Thyroid gland (tissue), 4 donors: ENCODE results near the gene MERTK. TPM values are rescaled to one million over a fixed set of nuclear protein-coding genes. Genes with fewer than 3 reads are reported as not detected.

ENCODE experiments used
- DNase-seq, 2 donors: peaks; one replicate each; pipeline ENCODE4 v3.0.0-alpha.2; 2019
- H3K27ac ChIP-seq, 3 donors: fragments of 200-600 bp; sonication (generic); 1 replicate in 2 of 3; 2 replicates in 1 of 3; pipeline ENCODE4 v1.5.1; 2016 to 2019; ENCODE audit warnings: mild to moderate bottlenecking in 1 of 3, moderate library complexity in 1 of 3
- H3K27me3 ChIP-seq: fragments of 200-600 bp; sonication (generic); one replicate; pipeline ENCODE4 v1.5.1; 2019
- H3K36me3 ChIP-seq, 2 donors: fragments of 200-600 bp; sonication (generic); one replicate each; pipeline ENCODE4 v1.5.1; 2016 to 2019
- H3K4me1 ChIP-seq, 2 donors: fragments of 200-600 bp; sonication (generic); one replicate each; pipeline ENCODE4 v1.5.1; 2017 to 2019
- H3K4me3 ChIP-seq, 3 donors: fragments of 200-600 bp; sonication (generic); replicated peaks in 1 of 3; 1 replicate in 2 of 3; 2 replicates in 1 of 3; pipeline ENCODE4 v1.5.1; 2016; ENCODE audit warnings: mild to moderate bottlenecking in 1 of 3
- H3K9me3 ChIP-seq: fragments of 200-600 bp; sonication (generic); one replicate; pipeline ENCODE4 v1.5.1; 2017
- POLR2A ChIP-seq, 2 donors: fragments of 450-650 bp; IDR thresholded peaks; one replicate each; pipeline ENCODE4 v1.6.1; 2017; ENCODE audit warnings: antibody characterized with exemption in 2 of 2, mild to moderate bottlenecking in 2 of 2, moderate library complexity in 1 of 2
- WGBS, 2 donors: methylation state at CpG; one replicate each; pipeline ENCODE4 v1.1.5; 2017; 5-methylcytosine and 5-hydroxymethylcytosine counted together
- intact Hi-C: fragments of 100-400 bp; cut with DNase I; formaldehyde crosslinking; loops from one replicate; pipeline ENCODE4 v1.15.1; 2023
- small RNA-seq: library from RNA; depleted of rRNA; stranded (forward); fragments of <200 nt; gene quantifications from one replicate; pipeline ENCODE3, GENCODE V24; 2016
- total RNA-seq, 4 donors: library from RNA; depleted of rRNA; stranded (reverse); fragments of >200 nt; gene quantifications; one replicate each; pipeline ENCODE4 v1.2.3, GENCODE V29; 2016
- TF ChIP-seq, protein P1 (sequence below), 6 experiments: fragments of 200-600 bp in 3 of 6; fragments of 450-650 bp in 3 of 6; sonication (generic) in 3 of 6; IDR thresholded peaks; one replicate each; pipeline ENCODE4 v1.5.1; 2016 to 2019; ENCODE audit warnings: antibody characterized with exemption in 6 of 6, mild to moderate bottlenecking in 2 of 6, inconsistent platforms in 1 of 6, moderate library complexity in 1 of 6

The MERTK gene
- total RNA-seq, 4 donors from 2014 or later = 23.5 to 36.7 (median 32.9) TPM

DNA sequence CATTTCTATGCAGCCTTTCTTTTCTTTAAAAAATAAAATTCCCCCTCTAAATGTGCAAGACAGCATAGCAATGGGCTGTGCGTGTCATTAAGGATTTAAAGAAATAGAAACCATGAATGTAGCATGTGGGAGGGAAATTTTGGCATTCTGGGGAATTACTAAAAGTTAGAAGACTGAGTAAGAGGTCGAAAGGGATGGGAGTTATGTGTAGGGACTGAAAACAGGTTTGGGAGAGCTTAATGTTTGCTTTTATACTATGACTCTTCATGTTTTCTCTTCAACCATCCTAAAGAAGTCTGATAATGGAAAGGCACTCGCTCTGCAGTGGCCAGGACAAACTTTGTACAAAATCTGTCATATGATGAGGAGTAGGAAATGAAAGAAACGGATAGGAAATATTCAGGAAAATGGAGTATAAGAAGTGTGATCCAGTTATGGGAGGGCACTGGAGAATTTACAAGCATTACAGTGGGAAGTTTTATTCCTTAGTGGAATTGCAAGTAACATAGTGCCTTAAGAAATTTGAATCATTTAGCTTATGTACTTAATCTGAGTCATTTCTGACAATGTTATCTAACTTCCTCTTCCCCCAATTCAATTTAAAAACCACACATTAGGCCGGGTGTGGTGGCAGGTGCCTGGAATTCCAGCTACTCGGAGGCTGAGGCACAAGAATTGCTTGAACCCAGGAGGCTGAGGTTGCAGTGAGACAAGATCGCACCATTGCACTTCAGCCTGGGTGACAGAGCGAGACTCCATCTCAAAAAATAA is 177.3 kb downstream of the MERTK start:
- no peak for DNase-seq
- Histone ChIP-seq H3K36me3 (peaks cover 3 to 5% of the 10 kb centered on the region in 2 donors), H3K4me1 (no peaks in the 10 kb centered on the region), H3K27me3 (no peaks in the 10 kb centered on the region), H3K27ac (no peak overlapping the region), H3K4me3 (no peak overlapping the region), H3K9me3 (no peaks in the 10 kb centered on the region)
- intact Hi-C loops = no loop called here
- WGBS, 2 donors = 83 to 86% methylated on average over 8 of the region's 8 CpGs
- TF ChIP-seq, protein P1, sequence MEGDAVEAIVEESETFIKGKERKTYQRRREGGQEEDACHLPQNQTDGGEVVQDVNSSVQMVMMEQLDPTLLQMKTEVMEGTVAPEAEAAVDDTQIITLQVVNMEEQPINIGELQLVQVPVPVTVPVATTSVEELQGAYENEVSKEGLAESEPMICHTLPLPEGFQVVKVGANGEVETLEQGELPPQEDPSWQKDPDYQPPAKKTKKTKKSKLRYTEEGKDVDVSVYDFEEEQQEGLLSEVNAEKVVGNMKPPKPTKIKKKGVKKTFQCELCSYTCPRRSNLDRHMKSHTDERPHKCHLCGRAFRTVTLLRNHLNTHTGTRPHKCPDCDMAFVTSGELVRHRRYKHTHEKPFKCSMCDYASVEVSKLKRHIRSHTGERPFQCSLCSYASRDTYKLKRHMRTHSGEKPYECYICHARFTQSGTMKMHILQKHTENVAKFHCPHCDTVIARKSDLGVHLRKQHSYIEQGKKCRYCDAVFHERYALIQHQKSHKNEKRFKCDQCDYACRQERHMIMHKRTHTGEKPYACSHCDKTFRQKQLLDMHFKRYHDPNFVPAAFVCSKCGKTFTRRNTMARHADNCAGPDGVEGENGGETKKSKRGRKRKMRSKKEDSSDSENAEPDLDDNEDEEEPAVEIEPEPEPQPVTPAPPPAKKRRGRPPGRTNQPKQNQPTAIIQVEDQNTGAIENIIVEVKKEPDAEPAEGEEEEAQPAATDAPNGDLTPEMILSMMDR (IDR thresholded peaks at IDR 0.05) = no peak
- no peak for TF ChIP-seq POLR2A (IDR thresholded peaks at IDR 0.05)

DNA sequence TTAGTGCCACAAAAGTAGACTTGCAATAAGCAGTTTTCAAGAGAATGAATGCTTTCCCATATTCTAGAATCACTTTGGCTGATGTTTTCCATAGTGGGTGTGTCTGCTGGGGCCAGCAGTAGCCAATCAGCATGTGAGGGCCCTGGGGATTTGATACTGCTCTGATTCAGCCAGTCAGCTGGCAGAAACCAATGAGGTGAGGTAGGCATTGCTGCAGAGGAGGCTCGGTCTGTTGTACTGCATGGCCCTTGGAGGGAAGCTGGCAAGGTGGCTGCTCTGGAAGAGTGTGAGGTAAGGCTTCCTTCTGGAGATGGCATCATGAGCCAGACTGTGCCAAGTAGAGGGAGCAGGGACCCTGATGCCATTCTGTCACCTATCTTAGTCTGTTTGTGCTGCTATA is 179.4 kb downstream of the MERTK start:
- 71 to 81% methylated on average over 1 of the region's 1 CpG for whole genome bisulfite sequencing, 2 donors
- no peak for DNase-seq
- Histone ChIP-seq H3K4me3 (no peak overlapping the region), H3K36me3 (peaks cover 9 to 21% of the 10 kb centered on the region in 2 donors), H3K27ac (no peak overlapping the region), H3K27me3 (no peaks in the 10 kb centered on the region), H3K4me1 (no peaks in the 10 kb centered on the region), H3K9me3 (no peaks in the 10 kb centered on the region)
- TF ChIP-seq POLR2A (IDR thresholded peaks at IDR 0.05) = no peak
- TF ChIP-seq, protein P1 (IDR thresholded peaks at IDR 0.05) = no peak
- intact Hi-C loops = no loop called here

Small RNA genes within 50 kb of the gene (small RNA-seq; reads per million reads assigned to genes)
- gene RN7SL297P = not detected

Other genes starting within 250 kb of the MERTK start
- gene ANAPC1, start 14.4 kb upstream of the MERTK start, total RNA-seq = 10 to 100 TPM; 40.6 to 62.6 (median 55.1) TPM
- gene TMEM87B, start 156.7 kb downstream of the MERTK start, total RNA-seq = 10 to 100 TPM; 30.6 to 35.8 (median 34.9) TPM
- gene FBLN7, start 239.8 kb downstream of the MERTK start, total RNA-seq = 10 to 100 TPM; 10.3 to 33.6 (median 16.4) TPM